SK-N-MC (cell line): ENCODE data around the gene ARHGEF17.

Experiments used
- EZH2 ChIP-seq: fragments of 200-600 bp; sonication (generic); IDR thresholded peaks from one replicate; pipeline ENCODE4 v1.6.1; 2017; ENCODE audit warnings: antibody characterized with exemption
- FOXP2 ChIP-seq: optimal IDR thresholded peaks from 2 replicates; pipeline ENCODE3; 2011; ENCODE audit warnings: mild to moderate bottlenecking, moderate library complexity; ENCODE audit not compliant: insufficient read depth; ENCODE audit errors: extremely low read length, control extremely low read depth
- POLR2AphosphoS5 ChIP-seq: IDR thresholded peaks from 2 replicates; pipeline ENCODE4 v1.6.1; 2012; ENCODE audit warnings: mild to moderate bottlenecking, low read depth, low read length, borderline replicate concordance

- TF ChIP-seq POLR2AphosphoS5 (no peak), EZH2 (no peak), FOXP2 (no peak)
Measured at GRCh38 chr11:73349633-73350032, 41.6 kb downstream of the ARHGEF17 start.
